ENCODE results near the gene ZNFX1. TPM values are rescaled to one million over a fixed set of nuclear protein-coding genes. Genes with fewer than 3 reads are reported as not detected.

Gene ZNFX1
- total and polyA plus RNA-seq, 2 experiments from 2014 or later: 10.0 to 13.9 TPM

GRCh38 chr20:49290608-49291191 is 12.8 kb upstream of the ZNFX1 start:
- Histone ChIP-seq H3K36me3 (replicated peaks; ENCODE audit: insufficient read depth, low read depth) (no peaks in the 10 kb centered on the region), H3K27me3 (no peaks in the 10 kb centered on the region), H3K27ac (no peak overlapping the region), H3K9me3 (ENCODE audit: low read depth) (no peaks in the 10 kb centered on the region), H4K20me1 (ENCODE audit: insufficient read depth, poor library complexity, severe bottlenecking) (peaks cover 40% of the 10 kb centered on the region), H3K4me1 (ENCODE audit: insufficient read depth) (peaks cover 31% of the 10 kb centered on the region), H3K4me2 (no peak overlapping the region), H2AFZ (no peak overlapping the region), H3K9me2 (replicated peaks; ENCODE audit: insufficient read depth) (no peaks in the 10 kb centered on the region), H3K79me2 (peaks cover 20% of the 10 kb centered on the region), H3K4me3 (no peak overlapping the region)
- DNase-seq (ENCODE audit: low spot score): no peak
- 91% methylated on average over 6 of the region's 6 CpGs for whole genome bisulfite sequencing (ENCODE audit: low lambda C conversion rate, missing lambda C conversion rate)
- TF ChIP-seq EZH2 (IDR thresholded peaks at IDR 0.05; ENCODE audit: borderline replicate concordance): no peak
- TF ChIP-seq EZH2phosphoT487 (IDR thresholded peaks at IDR 0.05; ENCODE audit: low read depth, severe bottlenecking, unreplicated experiment): no peak
- no peak for TF ChIP-seq CTCF (IDR thresholded peaks at IDR 0.05; ENCODE audit: poor library complexity)

- peaks cover 46% of the 10 kb centered on the region for H3K4me1 ChIP-seq (ENCODE audit: insufficient read depth)
- peaks cover 57% of the 10 kb centered on the region for H4K20me1 ChIP-seq (ENCODE audit: insufficient read depth, poor library complexity, severe bottlenecking)
- no peak overlapping the region for H3K4me3 ChIP-seq
- peak overlapping the region; percentile 88 for H3K4me2 ChIP-seq
- peaks cover 37% of the 10 kb centered on the region for H3K79me2 ChIP-seq
- H3K9me2 ChIP-seq (replicated peaks; ENCODE audit: insufficient read depth): no peaks in the 10 kb centered on the region
- H3K9me3 ChIP-seq (ENCODE audit: low read depth): no peaks in the 10 kb centered on the region
- no peaks in the 10 kb centered on the region for H3K27me3 ChIP-seq
- no peak for TF ChIP-seq EZH2 (IDR thresholded peaks at IDR 0.05; ENCODE audit: borderline replicate concordance)
- no peak for TF ChIP-seq EZH2phosphoT487 (IDR thresholded peaks at IDR 0.05; ENCODE audit: low read depth, severe bottlenecking, unreplicated experiment)
- no peak for TF ChIP-seq CTCF (IDR thresholded peaks at IDR 0.05; ENCODE audit: poor library complexity)
- peak; percentile 48 for DNase-seq (ENCODE audit: low spot score)
- no peaks in the 10 kb centered on the region for H3K36me3 ChIP-seq (replicated peaks; ENCODE audit: insufficient read depth, low read depth)
- WGBS (ENCODE audit: low lambda C conversion rate, missing lambda C conversion rate): 81% methylated on average over 10 of the region's 10 CpGs
- no peak overlapping the region for H2AFZ ChIP-seq
- H3K27ac ChIP-seq: peak overlapping the region; percentile 88
These were observed 11.2 kb upstream of the ZNFX1 start for GRCh38 chr20:49288784-49289696.

- no peak for DNase-seq (ENCODE audit: low spot score)
- Histone ChIP-seq H2AFZ (no peak overlapping the region), H3K27me3 (no peaks in the 10 kb centered on the region), H4K20me1 (ENCODE audit: insufficient read depth, poor library complexity, severe bottlenecking) (peaks cover 64% of the 10 kb centered on the region), H3K4me2 (peak overlapping the region; percentile 88), H3K36me3 (replicated peaks; ENCODE audit: insufficient read depth, low read depth) (no peaks in the 10 kb centered on the region), H3K9me3 (ENCODE audit: low read depth) (no peaks in the 10 kb centered on the region), H3K4me3 (no peak overlapping the region), H3K4me1 (ENCODE audit: insufficient read depth) (peaks cover 53% of the 10 kb centered on the region), H3K79me2 (peaks cover 44% of the 10 kb centered on the region), H3K27ac (peak overlapping the region; percentile 88), H3K9me2 (replicated peaks; ENCODE audit: insufficient read depth) (no peaks in the 10 kb centered on the region)
- TF ChIP-seq CTCF (IDR thresholded peaks at IDR 0.05; ENCODE audit: poor library complexity): no peak
- TF ChIP-seq EZH2phosphoT487 (IDR thresholded peaks at IDR 0.05; ENCODE audit: low read depth, severe bottlenecking, unreplicated experiment): no peak
- no peak for TF ChIP-seq EZH2 (IDR thresholded peaks at IDR 0.05; ENCODE audit: borderline replicate concordance)
- WGBS (ENCODE audit: low lambda C conversion rate, missing lambda C conversion rate): 79% methylated on average over 2 of the region's 2 CpGs
These were observed 10.4 kb upstream of the ZNFX1 start for GRCh38 chr20:49288250-49288751.
